Right ventricle myocardium inferior (tissue), 1 donor: ENCODE results near the gene CNPPD1. TPM values are rescaled to one million over a fixed set of nuclear protein-coding genes. Genes with fewer than 3 reads are reported as not detected.
"Not testable (repeated sequence)": the region's sequence is repeated elsewhere in the genome, so short reads cannot be mapped to it uniquely, and the experiment has no call there.

Experiments
- ATAC-seq: fragments of 200-7000 bp; cut with Tn5 transposase; one replicate; pipeline ENCODE4 v1.9.1; 2020; ENCODE audit warnings: mild to moderate bottlenecking, moderate library complexity
- DNase-seq: peaks from one replicate; pipeline ENCODE4 v3.0.0; 2021; ENCODE audit errors: missing footprints
- intact Hi-C: fragments of 100-400 bp; cut with DNase I; formaldehyde crosslinking; loops from one replicate; pipeline ENCODE4 v1.11.0; 2022
- total RNA-seq: library from RNA; stranded (reverse); fragmentation: NEBNext Ultra II Directional; extraction: Animal tissue kit (Norgen Biotek cat#: 25700); gene quantifications from one replicate; pipeline ENCODE4 v1.2.1, GENCODE V29; 2021
- donor health status: DM: no; HTN: yes; CAD: no; lungs with severe emphysema.

The CNPPD1 gene
- total RNA-seq, 1 donor from 2014 or later, result 72.7 TPM

GRCh38 chr2:219210196-219210885, 33.6 kb upstream of the CNPPD1 start:
- DNase-seq (no peak), ATAC-seq (no peak)
- intact Hi-C loops, result no loop called here

DNA sequence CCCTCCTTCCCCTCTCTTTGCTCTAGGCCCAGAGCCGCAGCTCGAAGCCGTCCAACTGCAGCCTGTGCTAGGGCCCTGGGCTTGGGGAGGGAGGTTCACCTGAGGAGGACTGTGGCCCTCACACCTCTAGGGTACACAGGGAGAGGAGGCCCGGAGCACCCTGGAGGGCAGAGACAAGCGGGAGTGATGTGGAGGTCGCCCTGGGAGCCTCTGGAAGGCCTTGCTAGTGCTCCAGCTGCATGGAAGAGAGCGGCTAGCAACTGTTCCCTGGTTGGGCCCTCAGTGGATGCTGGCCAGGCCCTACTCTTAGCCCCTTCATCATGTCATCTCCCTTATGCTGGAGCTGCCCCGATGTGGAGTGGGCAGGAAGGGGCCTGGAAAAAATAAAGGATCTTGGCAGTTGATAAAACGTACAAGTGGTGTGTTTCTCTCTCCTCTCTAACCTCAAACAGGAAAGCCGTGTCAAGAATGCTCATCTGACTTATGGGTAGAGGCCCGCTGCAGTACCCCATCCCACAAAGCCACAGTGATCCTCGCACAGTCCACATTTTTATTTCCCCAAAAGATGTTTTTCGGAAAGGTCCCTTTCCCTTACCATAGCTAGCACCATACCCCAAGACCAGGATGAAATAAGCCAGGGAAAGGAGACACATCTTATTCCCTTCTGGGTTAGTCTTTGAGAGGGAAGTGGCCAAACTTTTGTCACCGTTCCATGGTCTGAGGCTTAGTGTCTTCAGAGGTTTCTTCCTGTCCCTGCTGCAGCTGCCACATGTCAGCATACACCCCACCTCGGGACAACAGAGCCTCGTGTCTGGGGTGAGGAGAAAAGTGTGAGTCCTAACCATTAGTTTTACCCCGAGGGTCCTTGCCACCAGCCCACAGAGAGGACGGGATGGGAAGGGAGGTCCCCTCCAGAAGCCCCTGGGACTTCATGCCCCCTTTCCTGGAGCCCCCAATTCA, 32.8 kb upstream of the CNPPD1 start:
- ATAC-seq (no peak), DNase-seq (no peak)
- intact Hi-C loops, result no loop called here

- DNase-seq (no peak), ATAC-seq (no peak)
- intact Hi-C loops, result loop anchor here (2.0 kb wide), 2 partner anchors 21 to 31 kb away; partner anchors contain the start of genes ANKZF1, ATG9A and CNPPD1
Observed at GRCh38 chr2:219207884-219208740, 31.4 kb upstream of the CNPPD1 start.

GRCh38 chr2:219207134-219207883, 30.6 kb upstream of the CNPPD1 start:
- intact Hi-C loops, result loop anchor here (2.0 kb wide), 2 partner anchors 21 to 31 kb away; partner anchors contain the start of genes ANKZF1, ATG9A and CNPPD1
- ATAC-seq, result peak; percentile 11
- no peak for DNase-seq

DNA sequence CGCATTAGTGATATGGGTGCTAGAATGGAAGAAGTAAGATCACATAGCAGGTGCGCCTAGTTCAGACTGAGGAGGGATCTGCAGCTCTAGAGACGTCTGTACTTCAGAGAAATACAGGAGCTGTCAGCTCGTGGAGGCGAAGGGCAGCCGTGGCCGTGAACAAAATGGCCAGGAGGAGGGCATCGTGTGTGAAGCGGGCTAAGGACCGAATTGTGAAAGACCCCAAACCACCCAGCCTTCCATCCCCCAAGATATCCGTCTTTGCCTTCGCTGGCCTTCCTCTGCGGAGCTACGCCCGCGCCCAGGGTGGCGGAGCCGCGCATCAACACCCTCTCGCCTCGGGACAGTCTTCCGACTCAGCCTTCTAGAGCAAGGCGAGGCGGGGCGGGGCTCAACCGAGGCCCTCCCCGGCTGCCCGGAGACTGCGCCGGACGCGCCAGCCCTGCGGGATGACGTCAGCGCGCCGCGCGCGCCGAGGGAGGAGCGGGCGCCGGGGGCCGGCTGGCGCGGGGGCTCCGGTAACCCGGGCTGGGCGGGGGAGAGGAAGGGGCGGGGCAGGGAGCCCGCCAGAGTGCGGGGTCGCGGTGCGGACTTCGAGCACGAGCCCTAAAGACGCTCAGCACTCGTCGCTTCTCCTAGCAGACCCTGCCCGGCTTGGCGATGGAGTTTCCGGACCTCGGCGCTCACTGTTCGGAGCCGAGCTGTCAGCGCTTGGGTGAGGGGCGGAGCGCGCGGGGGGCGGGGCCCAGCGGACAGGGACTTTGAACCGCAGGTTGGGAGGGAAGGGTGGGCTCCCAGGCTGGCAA, 29.8 kb upstream of the CNPPD1 start, which contains the start of gene ZFAND2B:
Gene ZFAND2B, plus strand, starts transcription at position 455 of the 806 bp plus-strand sequence. Its CDS starts 206 bp downstream, at position 661.
- peak; percentile 98 for DNase-seq
- peak; percentile 98 for ATAC-seq
- intact Hi-C loops, result loop anchor here (1.0 to 2.0 kb wide), 3 partner anchors 22 to 73 kb away; partner anchors contain the start of genes ANKZF1, ATG9A, CNPPD1 and DNAJB2

GRCh38 chr2:219205981-219206327, 29.2 kb upstream of the CNPPD1 start:
- ATAC-seq, result no peak
- no peak for DNase-seq
- intact Hi-C loops, result loop anchor here (1.0 to 2.0 kb wide), 3 partner anchors 23 to 73 kb away; partner anchors contain the start of genes ANKZF1, ATG9A, CNPPD1 and DNAJB2

DNA sequence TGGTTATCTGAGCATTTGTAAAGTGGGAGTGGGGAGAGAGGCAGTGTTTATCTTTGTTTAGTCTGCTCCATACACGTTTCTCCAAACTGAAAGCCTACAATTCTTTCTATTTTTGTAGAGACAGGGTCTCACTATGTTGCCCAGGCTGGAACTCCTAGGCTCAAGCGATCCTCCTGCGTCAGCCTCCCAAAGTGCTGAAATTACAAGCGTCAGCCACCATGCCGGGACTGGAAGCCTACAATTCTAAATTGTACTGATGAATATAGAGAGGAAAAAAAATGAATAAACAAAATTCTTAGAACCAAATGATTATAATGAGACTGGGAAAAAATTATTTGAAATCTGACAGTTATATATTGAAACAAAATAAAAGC, 28.4 kb upstream of the CNPPD1 start:
- ATAC-seq (no peak), DNase-seq (no peak)
- intact Hi-C loops, result no loop called here

DNA sequence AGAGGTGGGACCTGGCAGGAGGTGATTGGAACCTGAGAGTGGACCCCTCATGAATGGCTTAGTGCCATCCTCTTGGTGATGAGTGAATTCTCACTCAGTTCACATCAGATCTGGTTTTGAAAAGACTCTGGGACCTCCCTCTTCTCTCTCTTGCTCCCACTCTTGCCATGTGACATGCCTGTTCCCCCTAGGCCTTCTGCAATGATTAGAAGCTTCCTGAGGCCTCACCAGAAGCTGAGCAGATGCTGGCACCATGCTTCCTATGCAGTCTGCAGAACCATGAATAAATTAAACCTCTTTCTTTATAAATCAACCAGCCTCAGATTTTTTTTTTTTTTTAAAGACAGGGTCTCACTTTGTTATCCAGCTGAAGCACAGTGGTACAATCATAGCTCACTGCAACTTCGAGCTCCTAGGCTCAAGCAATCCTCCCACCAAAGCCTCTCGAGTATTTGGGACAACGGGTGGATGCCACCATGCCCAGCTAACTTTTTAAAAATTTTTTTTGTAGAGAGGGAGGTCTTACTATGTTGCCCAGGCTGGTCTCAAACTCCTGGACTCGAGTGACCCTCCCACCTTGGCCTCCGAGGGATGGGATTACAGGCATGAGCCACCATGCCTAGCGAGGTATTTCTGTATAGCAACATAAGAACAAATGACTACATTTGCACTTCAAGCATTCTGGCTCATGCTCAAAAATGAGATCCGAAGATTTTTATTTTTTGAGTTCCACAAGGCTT, 27.9 kb upstream of the CNPPD1 start:
- ATAC-seq, result no peak
- intact Hi-C loops, result no loop called here
- DNase-seq, result no peak

- intact Hi-C loops, result not testable (repeated sequence)
Observed at GRCh38 chr2:219201331-219201730, 24.6 kb upstream of the CNPPD1 start.

GRCh38 chr2:219200502-219201326, 24.0 kb upstream of the CNPPD1 start:
- DNase-seq, ATAC-seq, intact Hi-C loops: not testable (repeated sequence)

More at GRCh38 chr2:219201331-219201730, 24.6 kb upstream of the CNPPD1 start:
- DNase-seq, ATAC-seq: not testable (repeated sequence)

GRCh38 chr2:219199470-219200211, 22.9 kb upstream of the CNPPD1 start:
- ATAC-seq, result no peak
- intact Hi-C loops, result no loop called here

DNA sequence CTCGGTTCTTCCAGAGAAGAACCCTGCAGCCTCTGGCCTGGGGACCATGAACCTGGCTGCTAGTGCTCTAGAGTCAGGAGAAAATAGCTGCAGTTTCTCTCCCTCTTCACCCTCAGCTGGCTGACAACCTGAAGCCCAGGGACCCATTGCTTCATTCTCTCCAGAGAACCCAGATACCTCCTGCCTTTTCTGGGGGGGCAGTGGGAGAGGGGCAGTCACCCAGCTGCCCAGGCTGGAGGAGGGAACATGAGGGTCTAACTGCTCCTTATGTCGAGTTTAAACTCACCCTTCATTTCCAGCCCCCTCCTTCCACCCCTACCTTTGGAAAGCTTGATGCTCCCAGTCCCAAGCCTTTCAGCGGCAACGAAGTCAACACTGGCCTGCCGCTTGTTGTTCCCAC, 22.2 kb upstream of the CNPPD1 start:
- ATAC-seq, result no peak
- DNase-seq, result no peak
- intact Hi-C loops, result no loop called here

More at GRCh38 chr2:219199470-219200211, 22.9 kb upstream of the CNPPD1 start:
- no peak for DNase-seq

DNA sequence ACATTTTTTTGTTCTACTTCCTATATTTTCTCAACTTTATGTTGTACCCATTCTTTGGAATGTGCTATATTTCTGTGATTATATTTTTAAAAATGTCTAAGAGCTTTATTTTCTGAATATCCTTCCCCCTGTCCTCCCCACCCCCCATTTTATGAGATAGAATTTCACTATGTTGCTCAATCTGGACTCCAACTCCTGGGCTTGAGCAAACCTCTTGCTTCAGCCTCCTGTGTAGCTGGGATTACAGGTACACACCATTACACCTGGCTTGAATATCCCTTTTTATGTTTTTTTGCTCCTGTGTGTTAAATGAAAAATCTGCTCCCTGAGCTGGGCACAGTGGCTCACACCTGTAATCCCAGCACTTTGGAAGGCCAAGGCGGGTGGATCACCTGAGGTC, 20.7 kb upstream of the CNPPD1 start:
- DNase-seq (no peak), ATAC-seq (no peak)
- intact Hi-C loops, result no loop called here

GRCh38 chr2:219186754-219187456, 10.2 kb upstream of the CNPPD1 start:
- DNase-seq (no peak), ATAC-seq (no peak)
- intact Hi-C loops, result no loop called here
